GM10266 (cell line): ENCODE measurements around the gene MTCP1.

Experiments used
- DNase-seq: peaks from one replicate; pipeline ENCODE4 v3.0.0; 2012; ENCODE audit errors: extremely low spot score
- TF ChIP-seq, protein P1 (sequence below): IDR thresholded peaks from 2 replicates; pipeline ENCODE4 v1.5.1; 2012; ENCODE audit warnings: mild to moderate bottlenecking, low read depth; ENCODE audit not compliant: control insufficient read depth, insufficient read depth; ENCODE audit errors: missing control alignments

MTCP1 gene

GRCh38 chrX:155054255-155054654 is 16.7 kb downstream of the MTCP1 start:
- TF ChIP-seq, protein P1, sequence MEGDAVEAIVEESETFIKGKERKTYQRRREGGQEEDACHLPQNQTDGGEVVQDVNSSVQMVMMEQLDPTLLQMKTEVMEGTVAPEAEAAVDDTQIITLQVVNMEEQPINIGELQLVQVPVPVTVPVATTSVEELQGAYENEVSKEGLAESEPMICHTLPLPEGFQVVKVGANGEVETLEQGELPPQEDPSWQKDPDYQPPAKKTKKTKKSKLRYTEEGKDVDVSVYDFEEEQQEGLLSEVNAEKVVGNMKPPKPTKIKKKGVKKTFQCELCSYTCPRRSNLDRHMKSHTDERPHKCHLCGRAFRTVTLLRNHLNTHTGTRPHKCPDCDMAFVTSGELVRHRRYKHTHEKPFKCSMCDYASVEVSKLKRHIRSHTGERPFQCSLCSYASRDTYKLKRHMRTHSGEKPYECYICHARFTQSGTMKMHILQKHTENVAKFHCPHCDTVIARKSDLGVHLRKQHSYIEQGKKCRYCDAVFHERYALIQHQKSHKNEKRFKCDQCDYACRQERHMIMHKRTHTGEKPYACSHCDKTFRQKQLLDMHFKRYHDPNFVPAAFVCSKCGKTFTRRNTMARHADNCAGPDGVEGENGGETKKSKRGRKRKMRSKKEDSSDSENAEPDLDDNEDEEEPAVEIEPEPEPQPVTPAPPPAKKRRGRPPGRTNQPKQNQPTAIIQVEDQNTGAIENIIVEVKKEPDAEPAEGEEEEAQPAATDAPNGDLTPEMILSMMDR = no peak
- no peak for DNase-seq

GRCh38 chrX:155053656-155054055 is 17.3 kb downstream of the MTCP1 start:
- no peak for DNase-seq
- TF ChIP-seq, protein P1 = no peak

- DNase-seq = no peak
- TF ChIP-seq, protein P1 = no peak
Measured at GRCh38 chrX:155052738-155053498, 18.0 kb downstream of the MTCP1 start.

DNA sequence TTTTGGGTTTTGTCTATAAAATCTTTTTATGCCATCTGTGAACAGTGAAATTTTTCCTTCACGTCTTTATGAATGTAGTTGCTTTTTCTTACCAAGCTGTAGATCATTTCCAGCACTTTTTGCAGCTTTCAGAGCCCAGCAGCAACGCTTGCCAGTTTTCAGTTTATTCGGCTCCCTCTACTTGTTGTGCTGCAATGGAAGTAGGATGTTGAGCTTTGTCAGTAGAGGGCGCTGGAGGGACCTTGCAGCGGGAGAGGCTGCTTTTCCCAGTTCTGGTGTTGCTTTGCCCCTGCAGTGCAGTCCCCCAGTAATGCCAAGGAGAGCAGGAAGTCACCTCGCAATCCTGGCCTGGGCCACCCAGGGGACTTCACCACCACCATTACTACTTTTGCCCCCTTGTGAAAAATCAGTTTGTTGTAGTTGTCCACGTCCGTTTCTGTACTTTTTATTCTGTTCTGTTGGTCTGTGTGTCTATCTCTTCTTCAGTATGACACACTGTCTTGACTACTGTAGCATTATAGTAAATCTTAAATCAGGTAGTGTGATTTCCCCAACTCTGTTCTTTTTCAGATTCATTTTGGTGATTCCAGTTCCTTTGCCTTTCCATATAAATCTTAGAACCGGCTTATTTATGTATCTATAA is 21.8 kb downstream of the MTCP1 start:
- DNase-seq = no peak
- TF ChIP-seq, protein P1 = peak; percentile 42

DNA sequence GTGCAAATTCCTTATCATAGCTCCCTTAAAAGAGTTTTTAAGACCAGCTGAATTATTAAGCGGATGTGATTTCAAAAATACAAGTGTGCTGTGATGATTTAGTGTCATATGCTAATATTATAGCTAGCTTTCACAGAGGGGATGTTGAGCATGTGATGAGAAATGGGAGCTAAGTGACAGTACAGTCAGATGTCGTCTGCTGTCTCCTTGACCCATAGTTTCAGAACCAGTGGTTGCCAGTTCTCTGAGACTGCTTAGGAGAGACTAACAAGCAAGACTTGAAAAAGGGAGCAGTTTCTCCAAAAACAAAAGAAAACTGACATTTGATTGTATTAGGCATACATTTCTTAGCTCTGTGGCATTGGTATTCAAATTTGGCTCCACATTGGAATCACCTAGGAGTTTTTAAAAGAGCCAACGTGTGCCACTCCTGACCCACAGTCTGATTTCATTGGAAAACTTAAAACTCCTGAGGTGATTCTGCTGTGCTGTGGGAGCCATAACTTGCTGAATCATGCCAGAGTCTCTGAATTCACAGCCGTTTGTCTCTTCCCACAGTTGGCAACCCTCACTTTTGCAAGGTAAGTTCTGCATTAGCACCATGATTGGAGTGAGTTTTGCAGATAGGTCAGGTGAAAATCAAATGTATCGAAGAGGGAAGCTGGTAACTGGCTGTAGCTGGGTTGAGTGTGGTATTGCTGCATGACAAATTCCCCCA is 24.0 kb downstream of the MTCP1 start:
- no peak for DNase-seq
- TF ChIP-seq, protein P1 = no peak

GRCh38 chrX:155046129-155046810 is 24.7 kb downstream of the MTCP1 start:
- no peak for DNase-seq
- TF ChIP-seq, protein P1 = no peak
